T47D (cell line): ENCODE results near the gene TULP1.

ENCODE experiments used
- DNase-seq, 2 experiments: peaks; one replicate each; pipeline versions ENCODE4 v3.0.0 to v3.0.0-alpha.2; 2011 to 2012; ENCODE audit warnings: low read depth in 1 of 2, low spot score in 1 of 2
- JUND ChIP-seq: IDR thresholded peaks from 2 replicates; pipeline ENCODE4 v1.6.1; 2012; ENCODE audit warnings: low read depth
- in situ Hi-C: cut with HindIII; loops from 2 replicates; pipeline ENCODE4 v1.10.0; 2016; ENCODE audit warnings: low sequenced_read_pairs, low pct_unique_long_range_greater_than_20kb

The TULP1 gene

GRCh38 chr6:35498422-35499067 lies 14.2 kb downstream of the TULP1 start:
- in situ Hi-C loops = no loop called here
- TF ChIP-seq JUND = no peak
- DNase-seq = no peak

GRCh38 chr6:35497571-35498421 lies 14.9 kb downstream of the TULP1 start:
- peak in 1 of 2 experiments; percentile 70 for DNase-seq
- TF ChIP-seq JUND = no peak
- in situ Hi-C loops = no loop called here

GRCh38 chr6:35496841-35497570 lies 15.7 kb downstream of the TULP1 start, which contains the start of gene TEAD3:
Gene TEAD3 (minus strand): TSS chr6:35497079.
- TF ChIP-seq JUND = no peak
- peak; percentile 87 to 90 for DNase-seq
- in situ Hi-C loops = no loop called here

GRCh38 chr6:35496036-35496840 lies 16.5 kb downstream of the TULP1 start:
- in situ Hi-C loops = no loop called here
- peak; percentile 43 to 74 for DNase-seq
- no peak for TF ChIP-seq JUND

GRCh38 chr6:35495258-35496035 lies 17.2 kb downstream of the TULP1 start:
- no peak for DNase-seq
- in situ Hi-C loops = no loop called here
- TF ChIP-seq JUND = no peak

GRCh38 chr6:35494161-35494563 lies 18.5 kb downstream of the TULP1 start:
- in situ Hi-C loops = no loop called here
- DNase-seq = no peak

GRCh38 chr6:35493307-35493983 lies 19.3 kb downstream of the TULP1 start:
- in situ Hi-C loops = no loop called here
- no peak for TF ChIP-seq JUND
- DNase-seq = no peak

More at GRCh38 chr6:35494161-35494563, 18.5 kb downstream of the TULP1 start:
- no peak for TF ChIP-seq JUND

GRCh38 chr6:35492974-35493284 lies 19.8 kb downstream of the TULP1 start:
- no peak for TF ChIP-seq JUND
- in situ Hi-C loops = no loop called here
- no peak for DNase-seq

GRCh38 chr6:35492258-35492973 lies 20.3 kb downstream of the TULP1 start:
- no peak for DNase-seq
- in situ Hi-C loops = no loop called here
- no peak for TF ChIP-seq JUND

- in situ Hi-C loops = no loop called here
- no peak for DNase-seq
- TF ChIP-seq JUND = no peak
Observed at GRCh38 chr6:35491558-35492257, 21.0 kb downstream of the TULP1 start.
